ENCODE data around the gene OR13A1.
"Not testable (repeated sequence)": the region's sequence is repeated elsewhere in the genome, so short reads cannot be mapped to it uniquely, and the experiment has no call there.

Gene OR13A1

GRCh38 chr10:45280113-45280760 lies 35.2 kb downstream of the OR13A1 start:
- no peak for DNase-seq (ENCODE audit: low read depth)

GRCh38 chr10:45279682-45280081 lies 35.7 kb downstream of the OR13A1 start:
- no peak for DNase-seq (ENCODE audit: low read depth)

DNA sequence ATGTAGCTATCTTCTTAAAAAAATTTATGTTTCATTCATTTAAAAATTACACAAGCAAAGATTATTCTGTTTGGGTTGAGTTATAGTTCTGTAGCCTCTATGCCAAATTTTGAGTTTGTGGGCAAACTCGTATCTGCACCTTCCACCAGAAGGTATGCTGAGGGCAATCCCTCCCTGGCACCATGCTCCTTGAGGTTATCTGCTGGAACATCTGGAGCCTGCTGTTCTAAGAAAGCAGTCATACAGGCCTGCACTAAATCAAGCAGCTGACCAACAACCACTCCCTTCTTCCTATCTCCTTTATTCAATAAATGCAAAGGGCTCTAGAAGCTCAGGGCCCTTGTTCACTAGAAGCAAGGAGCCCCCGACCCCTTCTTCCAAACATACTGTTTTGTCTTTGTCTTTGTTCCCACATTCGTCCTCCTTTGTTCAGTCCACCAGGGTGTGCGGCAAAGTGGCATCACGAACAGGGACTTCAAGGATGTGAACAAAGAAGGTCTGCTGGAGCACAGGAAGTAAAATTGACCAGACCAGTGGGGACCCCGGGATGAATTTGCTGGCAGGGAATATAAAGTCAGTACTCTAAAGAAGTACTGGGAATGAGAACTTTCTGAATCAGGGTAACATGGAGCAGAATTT lies 36.4 kb downstream of the OR13A1 start:
- no peak for DNase-seq (ENCODE audit: low read depth)

DNA sequence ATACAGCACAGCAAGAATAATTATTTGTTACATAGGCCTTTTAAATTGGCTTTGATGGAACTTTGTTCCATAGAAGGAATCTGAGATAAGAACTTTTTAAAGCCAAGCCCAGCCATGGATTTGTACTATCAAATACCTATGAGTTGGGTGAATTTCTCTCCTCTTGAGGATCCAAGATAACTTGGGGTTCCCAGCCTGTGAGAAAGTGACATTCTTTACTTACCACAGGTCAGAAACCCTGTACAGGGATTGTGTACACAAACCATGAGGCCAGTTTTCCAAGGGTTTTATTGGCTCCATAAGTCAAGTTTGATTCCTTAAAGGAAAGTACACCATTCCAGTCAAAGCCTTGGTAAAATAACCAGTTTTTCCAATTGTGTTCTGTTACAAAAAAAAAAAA lies 39.3 kb downstream of the OR13A1 start:
- DNase-seq (ENCODE audit: low read depth): not testable (repeated sequence)

GRCh38 chr10:45274364-45274763 lies 41.0 kb downstream of the OR13A1 start:
- no peak for DNase-seq (ENCODE audit: low read depth)

DNA sequence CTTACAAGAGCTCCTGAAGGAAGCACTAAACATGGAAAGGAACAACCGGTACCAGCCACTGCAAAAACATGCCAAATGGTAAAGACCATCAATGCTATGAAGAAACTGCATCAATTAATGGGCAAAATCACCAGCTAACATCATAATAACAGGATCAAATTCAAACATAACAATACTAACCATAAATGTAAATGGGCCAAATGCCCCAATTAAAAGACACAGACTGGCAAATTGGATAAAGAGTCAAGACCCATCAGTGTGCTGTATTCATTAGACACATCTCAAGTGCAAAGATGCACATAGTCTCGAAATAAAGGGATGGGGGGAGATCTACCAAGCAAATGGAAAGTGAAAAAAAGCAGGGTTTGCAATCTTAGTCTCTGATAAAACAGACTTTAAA lies 47.6 kb downstream of the OR13A1 start:
- DNase-seq (ENCODE audit: low read depth): not testable (repeated sequence)

DNA sequence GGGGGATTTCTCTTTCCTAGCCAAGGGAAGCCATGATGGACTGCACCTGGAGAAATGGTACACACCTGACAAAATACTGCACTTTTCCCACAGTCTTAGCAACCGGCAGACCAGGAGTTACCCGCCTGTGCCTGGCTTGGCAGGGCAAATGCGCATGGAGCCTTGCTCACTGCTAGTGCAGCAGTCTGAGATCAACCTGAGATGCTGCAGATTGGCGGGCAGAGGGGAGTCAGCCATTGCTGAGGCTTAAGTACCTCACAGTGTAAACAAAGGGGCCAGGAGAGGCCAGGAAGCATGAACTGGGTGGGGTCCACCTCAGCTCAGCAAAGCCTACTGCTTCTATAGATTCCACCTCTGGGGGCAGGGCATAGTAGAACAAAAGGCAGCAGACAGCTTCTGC lies 49.4 kb downstream of the OR13A1 start:
- no peak for DNase-seq (ENCODE audit: low read depth)

DNA sequence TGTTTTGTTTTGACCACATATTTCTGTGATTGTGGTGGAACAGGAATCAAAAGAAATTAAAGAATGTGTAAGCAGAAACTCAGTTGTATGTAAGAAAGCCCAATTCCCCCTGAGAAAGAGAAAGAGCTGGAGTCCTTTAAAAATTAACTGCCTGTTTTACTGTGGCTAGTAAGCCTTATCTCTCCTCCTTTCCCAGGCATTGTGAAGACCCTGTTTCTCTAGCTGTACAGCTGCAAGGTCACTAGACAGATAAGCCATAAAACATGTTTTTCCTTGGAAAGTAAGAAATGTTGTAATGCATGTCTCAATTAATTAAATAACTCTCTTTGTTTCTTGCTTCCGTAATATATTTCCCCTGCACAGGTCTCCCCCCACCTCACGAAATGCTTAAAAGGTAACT lies 53.5 kb downstream of the OR13A1 start:
- no peak for DNase-seq (ENCODE audit: low read depth)

GRCh38 chr10:45261243-45261775 lies 54.1 kb downstream of the OR13A1 start:
- DNase-seq (ENCODE audit: low read depth): no peak

- not testable (repeated sequence) for DNase-seq (ENCODE audit: low read depth)
Observed at GRCh38 chr10:45260635-45261034, 54.8 kb downstream of the OR13A1 start.

- not testable (repeated sequence) for DNase-seq (ENCODE audit: low read depth)
Observed at GRCh38 chr10:45259786-45260495, 55.5 kb downstream of the OR13A1 start.

DNA sequence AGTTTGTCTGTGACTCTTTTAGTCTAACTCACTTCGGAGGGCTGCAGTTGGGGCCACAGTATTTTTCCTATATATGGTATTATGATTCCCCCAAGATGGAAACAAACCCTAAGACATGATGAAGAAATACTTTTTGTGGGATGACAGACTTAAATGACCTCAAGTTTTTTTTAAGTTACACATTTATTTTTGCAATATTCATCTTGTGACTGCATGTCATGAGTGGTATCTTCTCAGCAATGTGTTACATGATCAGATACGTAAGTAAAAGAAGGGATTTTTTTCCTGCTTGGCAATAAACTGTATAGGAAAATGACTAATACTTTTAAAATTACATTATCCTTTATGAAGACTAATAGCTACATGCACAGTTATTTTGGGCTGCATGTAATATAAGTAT lies 57.8 kb downstream of the OR13A1 start:
- no peak for DNase-seq (ENCODE audit: low read depth)

DNA sequence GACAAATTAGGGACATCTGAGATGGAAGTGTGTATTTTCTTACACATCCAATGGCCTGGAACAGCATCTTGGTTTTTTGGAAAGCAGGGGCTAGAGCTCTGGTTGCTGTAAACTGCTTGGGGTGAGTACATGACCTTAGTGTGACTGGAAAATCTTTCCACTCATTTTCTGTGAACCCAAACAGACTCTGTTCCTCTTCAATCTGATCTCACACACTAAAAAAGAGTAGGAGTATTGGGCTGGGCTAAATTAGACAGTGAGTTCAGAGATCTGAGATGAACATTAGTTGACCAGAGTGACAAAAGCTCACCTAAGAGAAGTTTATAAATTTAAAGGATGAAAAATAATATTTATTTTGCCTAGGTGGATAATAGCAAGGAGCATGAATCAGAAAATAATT lies 59.2 kb downstream of the OR13A1 start:
- no peak for DNase-seq (ENCODE audit: low read depth)

GRCh38 chr10:45255706-45256105 lies 59.7 kb downstream of the OR13A1 start:
- DNase-seq (ENCODE audit: low read depth): no peak

GRCh38 chr10:45254892-45255291 lies 60.5 kb downstream of the OR13A1 start:
- DNase-seq (ENCODE audit: low read depth): no peak

DNA sequence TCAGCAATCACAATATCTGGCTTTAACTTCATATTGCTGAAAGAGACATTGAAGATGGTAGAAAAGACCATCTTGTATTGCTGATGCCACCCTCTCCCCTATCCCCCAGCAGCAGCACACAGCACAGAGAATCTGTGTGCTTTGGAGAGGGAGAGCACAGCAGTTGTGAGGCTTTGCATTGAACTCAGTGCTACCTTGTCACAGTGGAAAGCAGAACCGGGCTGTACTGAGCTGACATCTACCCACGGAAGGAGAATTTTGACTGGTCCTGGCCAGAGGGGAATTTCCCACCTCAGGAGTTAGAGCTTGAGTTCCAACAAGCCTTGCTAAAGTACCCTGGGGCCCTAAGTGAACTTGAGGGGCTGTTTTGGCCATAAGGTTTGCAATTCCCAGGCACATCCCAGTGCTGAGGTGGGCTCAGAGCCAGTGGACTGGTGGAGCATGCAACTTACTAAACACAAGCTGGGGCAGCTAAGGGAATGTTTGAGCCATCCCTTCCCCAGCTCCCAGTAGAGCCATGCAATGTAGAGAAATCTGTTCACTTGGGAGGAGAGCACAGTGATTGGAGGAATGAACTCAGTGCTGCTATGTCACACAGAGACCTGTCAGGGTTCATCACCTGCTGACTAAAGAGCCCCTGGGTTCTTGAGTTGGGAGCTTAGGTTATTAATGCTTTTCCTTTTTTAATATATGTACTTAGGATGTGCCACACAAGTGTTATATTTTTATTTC lies 62.1 kb downstream of the OR13A1 start:
- DNase-seq (ENCODE audit: low read depth): no peak
